ENCODE results near the gene PACRGL. TPM values are rescaled to one million over a fixed set of nuclear protein-coding genes. Genes with fewer than 3 reads are reported as not detected.

Gene PACRGL
- total and polyA plus RNA-seq, 10 of the 15 experiments (the other 5 are each of a cell fraction or from before 2014, with no cell fraction given), result 1.7 to 17.2 (median 7.3) TPM

GRCh38 chr4:20687864-20688263 is 12.4 kb upstream of the PACRGL start:
- ChIA-PET POLR2A (no interaction called here), CTCF (interaction anchor here (1.0 to 5.7 kb wide), 4 partner anchors 10 to 374 kb away, joined by 3 to 49 read pairs (median 14); partner anchors contain the start of gene PACRGL), RAD21 (ENCODE audit: unreplicated experiment) (no interaction called here), SMC1A (ENCODE audit: uncharacterized antibody, unreplicated experiment) (no interaction called here)
- no TSS peak for BruUV-seq (replicated peaks)
- DNase-seq (ENCODE audit: low read depth, low spot score) (no peak), FAIRE-seq (no peak), ATAC-seq (no peak)
- H3K9ac ChIP-seq (ENCODE audit: control insufficient read depth, insufficient read depth, low read length), result no peak overlapping the region
- no peaks in the 10 kb centered on the region for H3K79me2 ChIP-seq (ENCODE audit: control insufficient read depth, insufficient read depth, low read length)
- H3K27me3 ChIP-seq (replicated peaks in 1 of 2; ENCODE audit: control insufficient read depth in 2 of 2, insufficient read depth in 2 of 2, low read length in 1 of 2), result no peaks in the 10 kb centered on the region
- H3K4me1 ChIP-seq (ENCODE audit: control insufficient read depth, insufficient read depth, low read length), result no peaks in the 10 kb centered on the region
- in situ Hi-C loops (cut with MboI), result loop anchor here (5.0 to 25.0 kb wide), 3 partner anchors 266 to 2001 kb away; no protein-coding TSS in a partner anchor
- no peak overlapping the region for H3K4me3 ChIP-seq
- intact Hi-C loops (cut with micrococcal nuclease; ENCODE audit: unreplicated experiment), result loop anchor here (5.0 to 10.0 kb wide), 2 partner anchors 376 to 1463 kb away; no protein-coding TSS in a partner anchor
- no peak overlapping the region for H3K4me2 ChIP-seq (ENCODE audit: control insufficient read depth, insufficient read depth)
- H4K20me1 ChIP-seq (ENCODE audit: control insufficient read depth, insufficient read depth), result no peaks in the 10 kb centered on the region
- H3K9me3 ChIP-seq (replicated peaks; ENCODE audit: control insufficient read depth, insufficient read depth, low read length), result no peaks in the 10 kb centered on the region
- H3K27ac ChIP-seq (ENCODE audit: control insufficient read depth, insufficient read depth), result no peak overlapping the region
- WGBS (ENCODE audit: insufficient coverage, insufficient replicate concordance, low lambda C conversion rate, missing lambda C conversion rate), result 0% methylated on average over 3 of the region's 3 CpGs
- H2AFZ ChIP-seq (ENCODE audit: control insufficient read depth, low read depth, low read length), result no peak overlapping the region
- no peaks in the 10 kb centered on the region for H3K36me3 ChIP-seq (ENCODE audit: control insufficient read depth in 2 of 2, insufficient read depth in 2 of 2, low read length in 1 of 2)
- TF ChIP-seq ZBTB4 (CRISPR knock-in tag; IDR thresholded peaks at IDR 0.05) (no peak), ZNF207 (IDR thresholded peaks at IDR 0.05; ENCODE audit: borderline replicate concordance) (no peak), SIN3A (IDR thresholded peaks at IDR 0.05; ENCODE audit: low read depth, low read length) (no peak), NR2F1 (conservative IDR thresholded peaks at IDR 0.05) (no peak), TARDBP (IDR thresholded peaks at IDR 0.05; ENCODE audit: borderline replicate concordance) (no peak), SKIL (IDR thresholded peaks at IDR 0.05; ENCODE audit: low read depth, poor library complexity, severe bottlenecking) (no peak), IRF3 (IDR thresholded peaks at IDR 0.05) (no peak), FOS (IDR thresholded peaks at IDR 0.05; ENCODE audit: borderline replicate concordance, extremely low read depth, insufficient read length) (no peak), ASH2L (IDR thresholded peaks at IDR 0.05; ENCODE audit: borderline replicate concordance, low read depth) (no peak), CTCF (IDR thresholded peaks at IDR 0.05 in 2 of 3, conservative IDR thresholded peaks at IDR 0.05 in 1 of 3; ENCODE audit: control insufficient read depth in 2 of 3, extremely low read depth in 1 of 3, insufficient read depth in 1 of 3, low read depth in 3 of 3, low read length in 3 of 3) (no peak), HSF1 (IDR thresholded peaks at IDR 0.05; ENCODE audit: low read depth, low read length) (no peak)
